GM21529 (cell line): Measurements from ENCODE around the gene MED20.
A peak's percentile ranks its signal among the peaks of the same experiment; 100 is the strongest.
"Not testable (repeated sequence)": the region's sequence is repeated elsewhere in the genome, so short reads cannot be mapped to it uniquely, and the experiment has no call there.

Experiments
- ATAC-seq: cut with Tn5 transposase; IDR thresholded peaks from one replicate; pipeline ENCODE4 v1.9.1; 2021; ENCODE audit not compliant: unreplicated experiment

The MED20 gene, protein sequence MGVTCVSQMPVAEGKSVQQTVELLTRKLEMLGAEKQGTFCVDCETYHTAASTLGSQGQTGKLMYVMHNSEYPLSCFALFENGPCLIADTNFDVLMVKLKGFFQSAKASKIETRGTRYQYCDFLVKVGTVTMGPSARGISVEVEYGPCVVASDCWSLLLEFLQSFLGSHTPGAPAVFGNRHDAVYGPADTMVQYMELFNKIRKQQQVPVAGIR

DNA sequence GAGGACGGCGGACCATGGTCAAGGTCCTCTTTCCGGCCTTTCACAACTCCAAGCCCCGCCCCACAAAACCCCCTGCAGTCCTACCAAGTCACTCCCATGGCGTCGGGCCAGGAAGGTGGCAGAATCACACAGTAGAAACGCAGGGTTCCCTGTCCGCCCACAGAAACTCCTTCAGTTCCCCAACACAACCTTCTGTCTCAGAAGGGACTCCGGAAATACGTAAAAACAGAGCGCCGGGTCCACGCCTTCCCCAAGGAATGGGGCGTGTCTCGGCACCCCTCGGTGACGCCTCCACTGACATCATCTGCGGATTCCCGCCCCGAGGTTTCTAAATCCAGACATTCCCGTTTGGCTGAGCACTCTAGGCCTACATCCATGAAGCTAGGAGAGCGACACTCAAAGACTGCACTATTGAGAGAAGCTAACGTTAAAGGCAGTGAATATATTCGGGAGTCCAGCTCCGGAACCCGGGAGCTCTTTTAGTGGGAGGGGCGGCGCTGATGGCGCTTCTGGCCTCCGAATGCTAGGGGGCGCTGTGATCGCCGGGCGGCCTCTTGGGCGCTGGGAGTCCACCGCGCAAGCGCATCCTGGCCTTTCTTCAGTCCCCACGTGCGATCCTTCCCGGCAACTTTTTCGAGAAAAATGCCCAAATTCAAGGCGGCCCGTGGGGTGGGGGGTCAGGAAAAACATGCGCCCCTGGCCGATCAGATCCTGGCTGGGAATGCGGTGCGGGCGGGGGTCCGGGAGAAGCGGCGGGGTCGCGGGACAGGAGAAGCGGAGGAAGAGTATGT, at the start of gene MED20, which contains the start of gene BYSL:
Gene MED20, minus strand, starts transcription at position 219 of the 791 bp plus-strand sequence. Its CDS starts 121 bp downstream, at position 98.
Gene BYSL, plus strand, starts transcription at position 579 of the 791 bp plus-strand sequence. Its CDS starts 64 bp downstream, at position 643.
- ATAC-seq, result peak; percentile 90

DNA sequence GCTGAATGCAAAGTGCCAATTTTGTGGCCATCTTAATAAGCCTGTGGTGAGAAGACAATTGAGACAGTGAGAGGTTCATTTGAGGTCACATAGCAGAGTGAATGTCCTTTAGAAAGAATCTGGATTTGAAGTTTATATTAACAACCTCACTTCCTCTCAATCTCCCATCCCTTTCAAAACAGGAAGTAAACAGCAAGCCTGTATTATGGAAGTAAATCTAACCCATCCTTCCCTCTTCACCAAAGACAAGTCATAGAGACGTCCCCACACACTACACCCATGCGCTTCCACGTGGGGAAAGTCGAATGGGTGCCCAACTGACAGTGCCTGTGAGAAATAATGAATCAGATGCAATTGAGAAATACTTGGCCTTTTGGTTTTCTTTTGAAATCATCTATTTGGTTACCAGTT, 49.5 kb upstream of the MED20 start:
- no peak for ATAC-seq

DNA sequence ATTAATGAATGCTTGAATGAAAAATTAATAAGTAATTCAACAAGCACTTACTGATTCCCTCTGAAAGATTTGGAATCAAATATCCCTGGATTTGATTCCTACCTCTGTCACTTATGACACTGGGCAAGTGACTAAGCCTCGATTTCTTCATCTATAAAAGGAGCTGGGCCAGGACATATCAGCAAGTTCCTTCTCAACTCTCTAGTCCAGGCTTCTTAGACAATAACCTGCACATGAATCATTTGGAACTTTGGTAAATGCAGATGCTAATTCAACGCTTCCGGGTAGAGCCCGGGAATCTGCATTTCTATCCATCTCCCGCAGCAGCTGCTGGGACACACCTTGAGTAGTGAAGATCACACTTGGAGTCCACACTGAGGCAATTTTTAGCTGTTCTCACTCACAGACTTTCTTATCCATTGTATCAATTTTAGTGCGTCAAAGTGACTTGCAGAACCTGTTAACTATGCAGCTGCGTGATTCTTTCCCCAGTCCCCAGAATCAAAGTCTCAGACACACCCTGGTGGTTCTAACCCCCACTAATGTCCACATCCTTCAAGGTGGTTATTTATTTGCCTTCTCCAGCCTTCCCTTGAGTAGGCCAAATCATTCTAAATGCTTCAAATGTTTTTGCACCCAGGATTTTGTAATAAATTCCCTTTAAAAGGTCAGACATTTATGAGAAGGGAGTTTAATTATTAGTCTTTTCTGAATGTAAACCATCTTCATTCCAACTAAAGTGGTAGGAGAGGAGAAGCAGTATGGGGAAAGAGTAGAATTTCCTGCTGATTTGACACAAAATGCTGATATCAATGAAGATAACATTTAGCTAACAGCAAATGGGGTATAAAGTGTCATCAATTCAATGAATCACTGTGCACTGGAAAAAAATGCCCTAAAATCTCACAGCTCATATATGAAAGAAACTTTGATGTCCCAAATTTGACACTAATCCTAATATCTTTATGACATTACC, 46.7 kb upstream of the MED20 start:
- ATAC-seq, result no peak

- no peak for ATAC-seq
Observed at GRCh38 chr6:41966961-41967311, 46.0 kb upstream of the MED20 start.

- ATAC-seq, result no peak
Observed at GRCh38 chr6:41966214-41966920, 45.4 kb upstream of the MED20 start.

GRCh38 chr6:41965429-41966213, 44.7 kb upstream of the MED20 start:
- no peak for ATAC-seq

- no peak for ATAC-seq
Observed at GRCh38 chr6:41964201-41964887, 43.4 kb upstream of the MED20 start.

DNA sequence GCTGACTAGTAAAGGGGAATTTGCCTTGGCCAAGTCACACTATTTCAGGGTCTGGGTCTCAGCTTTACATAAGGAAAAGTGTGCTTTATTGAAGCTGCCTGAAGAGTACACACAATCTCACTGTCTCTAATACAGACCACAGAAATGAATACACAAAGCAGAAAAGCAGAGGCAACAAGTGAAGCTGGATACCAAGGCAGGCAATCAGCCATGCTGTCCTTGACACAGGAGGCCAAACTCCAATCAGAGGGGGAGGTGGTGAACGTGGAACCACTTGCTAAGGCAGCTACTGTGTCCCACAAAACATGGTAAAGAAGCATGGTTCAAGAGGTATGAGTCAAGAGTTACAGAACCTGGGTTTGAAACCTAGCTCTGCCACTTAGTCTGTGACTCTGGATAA, 42.4 kb upstream of the MED20 start:
- ATAC-seq, result no peak

DNA sequence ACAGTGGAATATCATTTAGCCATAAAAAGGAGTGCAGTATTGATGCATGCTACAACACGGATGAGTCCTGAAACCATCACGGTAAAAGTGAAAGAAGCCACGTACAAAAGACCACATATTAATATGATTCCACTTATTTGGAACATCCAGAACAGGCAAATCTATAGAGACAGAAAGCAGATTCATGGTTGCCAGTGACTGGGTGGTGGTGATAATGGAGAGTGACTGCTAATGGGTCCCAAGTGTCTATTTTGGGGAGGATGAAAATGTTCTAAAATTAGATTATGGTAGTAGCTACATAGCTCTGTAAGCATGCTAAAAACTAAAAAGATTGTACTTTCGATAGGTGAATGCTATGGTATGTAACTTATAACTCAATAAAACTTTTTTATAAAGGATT, 39.1 kb upstream of the MED20 start:
- no peak for ATAC-seq

GRCh38 chr6:41958022-41958856, 37.3 kb upstream of the MED20 start:
- ATAC-seq, result no peak

DNA sequence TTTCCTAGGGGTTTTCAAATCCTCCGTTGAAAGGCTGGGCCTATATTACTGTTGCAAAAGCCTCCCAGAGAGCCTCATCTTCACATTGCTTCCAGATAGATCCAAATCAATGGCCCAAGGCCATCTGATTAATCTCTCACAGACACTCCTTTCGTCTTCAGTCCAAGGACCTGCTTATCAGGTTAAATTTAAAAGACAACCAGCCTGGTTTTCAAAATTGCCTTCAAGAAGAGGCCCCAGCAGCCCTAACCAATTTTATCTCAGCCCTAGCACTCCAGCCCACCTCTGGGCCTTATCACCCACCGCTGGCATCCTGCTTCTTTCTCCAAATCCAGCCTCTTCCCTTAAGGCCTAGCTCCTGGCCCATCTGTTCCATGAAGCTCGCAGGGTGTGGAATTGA, 36.2 kb upstream of the MED20 start:
- no peak for ATAC-seq

DNA sequence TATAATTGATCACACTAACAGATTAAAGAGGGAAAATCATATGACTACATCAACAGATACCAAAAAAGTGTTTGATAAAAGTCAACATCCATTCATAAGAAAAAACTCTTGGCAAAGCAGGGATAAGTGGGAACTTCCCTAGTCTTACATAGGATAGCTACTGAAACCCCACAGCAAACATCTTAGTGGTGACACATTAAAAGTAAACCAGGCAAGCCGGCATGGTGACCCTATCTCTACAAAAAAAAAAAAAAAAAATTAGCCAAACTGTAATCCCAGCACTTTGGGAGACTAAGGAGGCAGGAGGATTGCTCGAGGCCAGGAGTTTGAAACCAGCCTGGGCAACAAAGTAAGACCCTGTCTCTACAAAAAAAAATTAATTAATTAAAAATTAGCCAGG, 34.5 kb upstream of the MED20 start:
- no peak for ATAC-seq

- no peak for ATAC-seq
Observed at GRCh38 chr6:41954668-41955067, 33.7 kb upstream of the MED20 start.

GRCh38 chr6:41947581-41948220, 26.8 kb upstream of the MED20 start:
- no peak for ATAC-seq

GRCh38 chr6:41943456-41943855, 22.5 kb upstream of the MED20 start:
- no peak for ATAC-seq

- not testable (repeated sequence) for ATAC-seq
Observed at GRCh38 chr6:41942882-41943281, 21.9 kb upstream of the MED20 start.

DNA sequence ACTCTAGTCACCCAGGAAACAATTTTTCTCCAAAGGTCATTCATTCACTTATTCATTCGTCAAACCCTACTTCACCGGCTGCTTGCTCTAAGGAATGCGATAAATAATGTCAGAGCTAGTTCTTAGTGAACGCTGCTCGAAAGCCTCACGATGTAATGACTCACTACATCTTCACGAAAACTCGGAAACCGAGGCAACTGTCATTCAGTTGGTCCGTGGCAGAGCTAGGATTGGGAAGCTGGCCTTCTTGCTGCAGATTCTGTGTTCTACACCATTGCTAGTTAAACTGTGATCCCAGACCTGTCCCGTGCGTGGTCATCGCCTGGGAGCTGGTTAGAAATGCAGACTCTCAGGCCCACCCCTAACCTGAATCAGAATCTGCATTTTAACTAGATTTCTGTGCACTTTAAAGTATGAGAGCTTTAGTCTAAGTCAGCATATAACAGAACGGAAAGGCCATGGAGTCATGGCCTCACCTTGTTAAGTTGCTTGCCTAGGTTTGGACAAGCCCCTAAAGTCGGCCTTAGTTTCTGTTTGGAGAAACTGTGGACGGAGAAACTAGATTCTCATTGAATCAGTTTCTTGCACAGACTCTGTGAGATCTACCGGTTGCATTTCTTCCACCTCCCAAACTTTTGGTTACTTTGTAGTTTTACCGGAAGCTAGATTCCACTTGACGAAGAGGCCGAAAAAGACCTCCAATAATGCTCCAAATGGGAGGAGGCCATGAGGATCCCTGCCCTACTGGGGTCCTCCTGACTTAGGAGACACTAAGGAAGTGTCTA, 21.3 kb upstream of the MED20 start:
- ATAC-seq, result peak; percentile 4
